GM23338 (cell line): ENCODE measurements around the gene SORD. TPM values are rescaled to one million over a fixed set of nuclear protein-coding genes. Genes with fewer than 3 reads are reported as not detected.

Experiments
- ATAC-seq: fragments of 200-7000 bp; cut with Tn5 transposase; 3 replicates; pipeline ENCODE4 v1.9.1; 2020
- DNase-seq: peaks from one replicate; pipeline ENCODE4 v3.0.0-alpha.2; 2015; ENCODE audit warnings: low spot score
- H2AFZ ChIP-seq: fragments of 200-600 bp; sonication (generic); 2 replicates; pipeline ENCODE4 v1.8.0; 2016; ENCODE audit warnings: antibody characterized with exemption, mild to moderate bottlenecking, moderate library complexity
- H3F3A ChIP-seq: fragments of 200-600 bp; sonication (generic); replicated peaks from 2 replicates; pipeline ENCODE4 v1.8.0; 2017; ENCODE audit warnings: antibody characterized with exemption, mixed run types, low read depth
- H3K27ac ChIP-seq: fragments of 200-600 bp; sonication (generic); 2 replicates; pipeline ENCODE4 v1.6.1; 2016; ENCODE audit warnings: low read depth
- H3K27me3 ChIP-seq: fragments of 200-600 bp; sonication (generic); 2 replicates; pipeline ENCODE4 v1.8.0; 2016; ENCODE audit warnings: mild to moderate bottlenecking, mixed run types, moderate library complexity; ENCODE audit not compliant: insufficient read depth
- H3K36me3 ChIP-seq: fragments of 200-600 bp; sonication (generic); 2 replicates; pipeline ENCODE4 v1.8.0; 2016; ENCODE audit warnings: mild to moderate bottlenecking; ENCODE audit not compliant: insufficient read depth
- H3K4me1 ChIP-seq: fragments of 200-600 bp; sonication (generic); 2 replicates; pipeline ENCODE4 v1.8.0; 2016; ENCODE audit warnings: mild to moderate bottlenecking, moderate library complexity; ENCODE audit not compliant: insufficient read depth
- H3K4me2 ChIP-seq: fragments of 200-600 bp; sonication (generic); 2 replicates; pipeline ENCODE4 v1.7.1; 2017; ENCODE audit warnings: mixed run types
- H3K4me3 ChIP-seq: fragments of 200-600 bp; sonication (generic); 2 replicates; pipeline ENCODE4 v1.6.1; 2016; ENCODE audit warnings: mixed run types
- H3K79me2 ChIP-seq: fragments of 200-600 bp; sonication (generic); replicated peaks from 2 replicates; pipeline ENCODE4 v1.8.0; 2017; ENCODE audit warnings: mild to moderate bottlenecking; ENCODE audit not compliant: insufficient read depth
- H3K9me2 ChIP-seq: fragments of 200-600 bp; sonication (generic); 2 replicates; pipeline ENCODE4 v1.8.0; 2017; ENCODE audit not compliant: insufficient read depth
- H4K20me1 ChIP-seq: fragments of 200-600 bp; sonication (generic); replicated peaks from 2 replicates; pipeline ENCODE4 v1.8.0; 2017; ENCODE audit warnings: mild to moderate bottlenecking; ENCODE audit not compliant: insufficient read depth
- H3K27ac Mint-ChIP-seq: 2 replicates; pipeline ENCODE4 v1.8.0; 2020; ENCODE audit warnings: inconsistent platforms, mild to moderate bottlenecking, moderate library complexity, mixed read lengths
- H3K27me3 Mint-ChIP-seq: 3 replicates; pipeline ENCODE4 v1.8.0; 2022; ENCODE audit warnings: low read depth, mild to moderate bottlenecking, moderate library complexity, mixed read lengths, inconsistent platforms; ENCODE audit not compliant: insufficient read depth, poor library complexity
- H3K36me3 Mint-ChIP-seq: 3 replicates; pipeline ENCODE4 v1.8.0; 2021; ENCODE audit warnings: low read depth, mild to moderate bottlenecking, inconsistent platforms, moderate library complexity, mixed read lengths
- H3K4me1 Mint-ChIP-seq: 3 replicates; pipeline ENCODE4 v1.8.0; 2020; ENCODE audit warnings: mild to moderate bottlenecking, inconsistent platforms, mixed read lengths
- H3K4me3 Mint-ChIP-seq: 3 replicates; pipeline ENCODE4 v1.8.0; 2021; ENCODE audit warnings: moderate library complexity, mild to moderate bottlenecking, inconsistent platforms, mixed read lengths
- H3K9me3 Mint-ChIP-seq: 3 replicates; pipeline ENCODE4 v1.8.0; 2020; ENCODE audit warnings: moderate library complexity, mild to moderate bottlenecking, inconsistent platforms, mixed read lengths
- CREB1 ChIP-seq: fragments of 250-450 bp; sonication (Bioruptor Pico); IDR thresholded peaks from 2 replicates; pipeline ENCODE4 v1.5.0; 2020; ENCODE audit warnings: low read depth, mild to moderate bottlenecking, moderate library complexity
- CTCF ChIP-seq, 2 experiments: fragments of 200-600 bp in 1 of 2; sonication (generic) in 1 of 2; conservative IDR thresholded peaks; 2 replicates each; pipeline versions ENCODE4 v1.5.1 to v1.6.1; 2016 to 2017; ENCODE audit warnings: antibody characterized with exemption in 2 of 2, low read depth in 2 of 2, mild to moderate bottlenecking in 2 of 2, moderate library complexity in 1 of 2
- ETS1 ChIP-seq: IDR thresholded peaks from 2 replicates; pipeline ENCODE4 v1.6.1; 2016; ENCODE audit warnings: antibody characterized with exemption
- EZH2 ChIP-seq: fragments of 200-600 bp; sonication (generic); IDR thresholded peaks from one replicate; pipeline ENCODE4 v1.8.0; 2017; ENCODE audit warnings: antibody characterized with exemption, mild to moderate bottlenecking, low read depth; ENCODE audit not compliant: unreplicated experiment
- EZH2phosphoT487 ChIP-seq: fragments of 200-600 bp; sonication (generic); IDR thresholded peaks from one replicate; pipeline ENCODE4 v1.8.1; 2018; ENCODE audit warnings: antibody characterized with exemption; ENCODE audit not compliant: unreplicated experiment
- JUNB ChIP-seq: IDR thresholded peaks from one replicate; pipeline ENCODE4 v1.6.1; 2016; ENCODE audit warnings: antibody characterized with exemption; ENCODE audit not compliant: unreplicated experiment
- NANOG ChIP-seq: IDR thresholded peaks from 2 replicates; pipeline ENCODE4 v1.6.1; 2016; ENCODE audit warnings: antibody characterized with exemption, borderline replicate concordance
- POLR2AphosphoS5 ChIP-seq: IDR thresholded peaks from 2 replicates; pipeline ENCODE4 v1.6.1; 2016; ENCODE audit warnings: antibody characterized with exemption, low read depth
- REST ChIP-seq: IDR thresholded peaks from one replicate; pipeline ENCODE4 v1.6.1; 2018; ENCODE audit warnings: antibody characterized with exemption; ENCODE audit not compliant: unreplicated experiment
- STAT1 ChIP-seq: IDR thresholded peaks from one replicate; pipeline ENCODE4 v1.6.1; 2016; ENCODE audit warnings: antibody characterized with exemption; ENCODE audit not compliant: unreplicated experiment
- ZNF114 ChIP-seq: fragments of 250-450 bp; sonication (Bioruptor Pico); IDR thresholded peaks from 2 replicates; pipeline ENCODE4 v1.5.0; 2020; ENCODE audit warnings: mild to moderate bottlenecking, moderate library complexity
- ZNF331 ChIP-seq: fragments of 250-450 bp; sonication (Bioruptor Pico); IDR thresholded peaks from 2 replicates; pipeline ENCODE4 v1.5.0; 2020; ENCODE audit warnings: low read depth, mild to moderate bottlenecking, moderate library complexity
- ZNF462 ChIP-seq: fragments of 250-450 bp; sonication (Bioruptor Pico); IDR thresholded peaks from 2 replicates; pipeline ENCODE4 v1.5.0; 2020; ENCODE audit warnings: mild to moderate bottlenecking, moderate library complexity
- polyA plus RNA-seq: library from polyadenylated mRNA; unstranded; fragments of >200 nt; fragmentation: Nextera tagmentation; extraction: Ambion mirVana; gene quantifications from 2 replicates; pipeline ENCODE4 v1.2.1, GENCODE V29; 2016
- total RNA-seq: library from RNA; depleted of rRNA; stranded (reverse); fragments of >200 nt; shearing (Covaris generic); gene quantifications from 2 replicates; pipeline ENCODE4 v1.2.3, GENCODE V29; 2014

SORD gene
- total and polyA plus RNA-seq, 2 experiments from 2014 or later = 12.5 to 55.0 TPM

GRCh38 chr15:45091161-45091560, 68.2 kb downstream of the SORD start:
- Mint-ChIP-seq H3K9me3 (no peaks in the 10 kb centered on the region), H3K36me3 (no peaks in the 10 kb centered on the region), H3K27me3 (peaks cover 2% of the 10 kb centered on the region), H3K4me1 (no peaks in the 10 kb centered on the region), H3K4me3 (no peak overlapping the region), H3K27ac (no peak overlapping the region)
- no peaks in the 10 kb centered on the region for H4K20me1 ChIP-seq
- H3F3A ChIP-seq = no peaks in the 10 kb centered on the region
- DNase-seq = no peak
- H3K36me3 ChIP-seq = no peaks in the 10 kb centered on the region
- H3K27me3 ChIP-seq = no peaks in the 10 kb centered on the region
- no peak for TF ChIP-seq CTCF (conservative IDR thresholded peaks at IDR 0.05; ENCODE audit: low read depth in 2 of 2)
- no peak for TF ChIP-seq EZH2
- TF ChIP-seq STAT1 = no peak
- no peak for TF ChIP-seq ETS1
- no peak for TF ChIP-seq ZNF331 (CRISPR knock-in tag)
- no peak for TF ChIP-seq ZNF462 (CRISPR knock-in tag)
- TF ChIP-seq CREB1 (CRISPR knock-in tag) = no peak
- TF ChIP-seq JUNB = no peak
- no peak for TF ChIP-seq ZNF114 (CRISPR knock-in tag)
- TF ChIP-seq EZH2phosphoT487 = no peak
- no peak for TF ChIP-seq REST
- no peak for TF ChIP-seq NANOG
- no peak for TF ChIP-seq POLR2AphosphoS5
- no peaks in the 10 kb centered on the region for H3K9me2 ChIP-seq
- no peak overlapping the region for H3K27ac ChIP-seq
- ATAC-seq = no peak
- no peaks in the 10 kb centered on the region for H3K4me1 ChIP-seq
- H2AFZ ChIP-seq = no peak overlapping the region
- H3K79me2 ChIP-seq = no peaks in the 10 kb centered on the region
- H3K4me2 ChIP-seq = no peak overlapping the region
- no peak overlapping the region for H3K4me3 ChIP-seq
